IMR-90 (cell line): ENCODE data around the gene DENND1A. TPM values are rescaled to one million over a fixed set of nuclear protein-coding genes. Genes with fewer than 3 reads are reported as not detected.

Source experiments
- ATAC-seq: fragments of 200-7000 bp; cut with Tn5 transposase; 2 replicates; pipeline ENCODE4 v1.9.1; 2020; ENCODE audit warnings: low read depth, mild to moderate bottlenecking, moderate library complexity
- BruUV-seq: library from RNA; stranded (reverse); fragments of 400-500 nt; replicated peaks from 2 replicates; lab custom pipeline; 2021; lab: Mats Ljungman, UMichigan
- CTCF ChIA-PET: fragments of 300-600 bp; formaldehyde crosslinking; extraction: SDS; loops from one replicate; lab custom pipeline; 2021; ENCODE audit warnings: antibody characterized with exemption; lab: Yijun Ruan, JAX
- POLR2A ChIA-PET: fragments of 300-600 bp; sonication (Branson Sonifier 250); formaldehyde crosslinking; loops from one replicate; lab custom pipeline; 2022; ENCODE audit warnings: antibody characterized with exemption; ENCODE audit not compliant: unreplicated experiment; lab: Charles Lee
- DNase-seq: peaks from one replicate; pipeline ENCODE4 v3.0.0; 2013
- H2AFZ ChIP-seq: replicated peaks from 2 replicates; pipeline ENCODE3; 2013; ENCODE audit warnings: low read length, mild to moderate bottlenecking; ENCODE audit not compliant: poor library complexity
- H2AK5ac ChIP-seq: 2 replicates; pipeline ENCODE4 v1.6.1; 2013; ENCODE audit warnings: low read depth, low read length, inconsistent platforms
- H2AK9ac ChIP-seq: replicated peaks from 2 replicates; pipeline ENCODE3; 2013; ENCODE audit warnings: mild to moderate bottlenecking, low read depth, low read length, moderate library complexity; ENCODE audit not compliant: poor library complexity
- H2BK120ac ChIP-seq: 2 replicates; pipeline ENCODE4 v1.6.1; 2013; ENCODE audit warnings: low read depth, low read length, inconsistent platforms
- H2BK15ac ChIP-seq: 3 replicates; pipeline ENCODE4 v1.6.1; 2013; ENCODE audit warnings: low read depth, low read length, inconsistent platforms
- H2BK20ac ChIP-seq: 2 replicates; pipeline ENCODE4 v1.6.1; 2013; ENCODE audit warnings: low read depth, mild to moderate bottlenecking, inconsistent platforms, low read length, moderate library complexity
- H2BK5ac ChIP-seq: 2 replicates; pipeline ENCODE4 v1.6.1; 2013; ENCODE audit warnings: mild to moderate bottlenecking, low read depth, low read length, inconsistent platforms; ENCODE audit not compliant: poor library complexity, severe bottlenecking
- H3K14ac ChIP-seq: replicated peaks from 2 replicates; pipeline ENCODE4 v1.6.1; 2013; ENCODE audit warnings: low read depth, low read length, inconsistent platforms
- H3K18ac ChIP-seq: 2 replicates; pipeline ENCODE4 v1.6.1; 2013; ENCODE audit warnings: low read depth, low read length, control low read depth
- H3K23ac ChIP-seq: 2 replicates; pipeline ENCODE4 v1.6.1; 2013; ENCODE audit warnings: low read depth, low read length, inconsistent platforms
- H3K27ac ChIP-seq: 2 replicates; pipeline ENCODE4 v1.5.1; 2013; ENCODE audit warnings: mild to moderate bottlenecking, control low read depth, low read length; ENCODE audit not compliant: insufficient read depth
- H3K27me3 ChIP-seq: 2 replicates; pipeline ENCODE4 v1.6.1; 2013; ENCODE audit warnings: low read length; ENCODE audit not compliant: control insufficient read depth, insufficient read depth
- H3K36me3 ChIP-seq: 2 replicates; pipeline ENCODE4 v1.6.1; 2013; ENCODE audit warnings: low read length, mixed read lengths; ENCODE audit not compliant: control insufficient read depth, insufficient read depth
- H3K4ac ChIP-seq: 2 replicates; pipeline ENCODE4 v1.6.1; 2013; ENCODE audit warnings: low read depth, low read length, inconsistent platforms
- H3K4me1 ChIP-seq: 2 replicates; pipeline ENCODE4 v1.6.1; 2013; ENCODE audit warnings: low read length, mixed read lengths; ENCODE audit not compliant: control insufficient read depth, insufficient read depth
- H3K4me2 ChIP-seq: 2 replicates; pipeline ENCODE4 v1.6.1; 2013; ENCODE audit warnings: low read depth, mild to moderate bottlenecking, control low read depth, low read length, moderate library complexity
- H3K4me3 ChIP-seq: 2 replicates; pipeline ENCODE4 v1.5.1; 2013; ENCODE audit warnings: low read depth, mild to moderate bottlenecking, control low read depth, low read length, moderate library complexity; ENCODE audit not compliant: insufficient read depth
- H3K56ac ChIP-seq: 2 replicates; pipeline ENCODE4 v1.6.1; 2013; ENCODE audit warnings: low read length, inconsistent platforms; ENCODE audit not compliant: insufficient read depth; ENCODE audit errors: extremely low read depth
- H3K79me1 ChIP-seq, 2 experiments: 2 replicates each; pipeline ENCODE4 v1.6.1; 2013; ENCODE audit warnings: low read length in 2 of 2, inconsistent platforms in 1 of 2, low read depth in 1 of 2
- H3K9ac ChIP-seq: 2 replicates; pipeline ENCODE4 v1.6.1; 2013; ENCODE audit warnings: low read depth, low read length, control low read depth
- H3K9me1 ChIP-seq: 2 replicates; pipeline ENCODE4 v1.6.1; 2013; ENCODE audit warnings: low read length, inconsistent platforms; ENCODE audit not compliant: insufficient read depth
- H3K9me3 ChIP-seq: 2 replicates; pipeline ENCODE4 v1.6.1; 2013; ENCODE audit warnings: low read length; ENCODE audit not compliant: control insufficient read depth, insufficient read depth
- H4K20me1 ChIP-seq: 2 replicates; pipeline ENCODE4 v1.6.1; 2013; ENCODE audit warnings: low read length, inconsistent platforms; ENCODE audit not compliant: insufficient read depth
- H4K5ac ChIP-seq: 2 replicates; pipeline ENCODE4 v1.6.1; 2013; ENCODE audit warnings: mild to moderate bottlenecking, low read depth, low read length, control low read depth
- H4K8ac ChIP-seq, 2 experiments: 2 replicates each; pipeline ENCODE4 v1.6.1; 2013; ENCODE audit warnings: low read depth in 2 of 2, low read length in 2 of 2, control low read depth in 1 of 2, inconsistent platforms in 1 of 2
- H4K91ac ChIP-seq: 2 replicates; pipeline ENCODE4 v1.6.1; 2013; ENCODE audit warnings: low read depth, low read length, inconsistent platforms; ENCODE audit not compliant: insufficient read depth
- BHLHE40 ChIP-seq: fragments of 150-350 bp; IDR thresholded peaks from 2 replicates; pipeline ENCODE4 v1.6.1; 2016; ENCODE audit warnings: mild to moderate bottlenecking, low read depth, low read length
- FOS ChIP-seq: fragments of 150-350 bp; IDR thresholded peaks from 2 replicates; pipeline ENCODE4 v1.6.1; 2016; ENCODE audit warnings: low read depth, low read length
- MAFK ChIP-seq: IDR thresholded peaks from 2 replicates; pipeline ENCODE4 v1.6.1; 2012; ENCODE audit warnings: low read depth, low read length, improper control_type of control experiment
- MAZ ChIP-seq: IDR thresholded peaks from 2 replicates; pipeline ENCODE4 v1.6.1; 2012; ENCODE audit warnings: low read depth, mild to moderate bottlenecking, low read length, improper control_type of control experiment, moderate library complexity, borderline replicate concordance
- MXI1 ChIP-seq: IDR thresholded peaks from 2 replicates; pipeline ENCODE4 v1.6.1; 2012; ENCODE audit warnings: low read depth, mild to moderate bottlenecking, low read length, moderate library complexity, borderline replicate concordance
- NFE2L2 ChIP-seq: fragments of 150-350 bp; IDR thresholded peaks from 2 replicates; pipeline ENCODE4 v1.6.1; 2016; ENCODE audit warnings: low read depth, mild to moderate bottlenecking, low read length
- RAD21 ChIP-seq: IDR thresholded peaks from 2 replicates; pipeline ENCODE4 v1.6.1; 2012; ENCODE audit warnings: low read length, improper control_type of control experiment
- RCOR1 ChIP-seq: IDR thresholded peaks from 2 replicates; pipeline ENCODE4 v1.6.1; 2012; ENCODE audit warnings: mild to moderate bottlenecking, low read length, improper control_type of control experiment; ENCODE audit not compliant: insufficient replicate concordance
- WGBS, 2 experiments: methylation state at CpG; one replicate each; pipeline versions ENCODE4 v1.1.5 to v1.1.7; 2013; ENCODE audit warnings: missing lambda C conversion rate in 2 of 2; ENCODE audit not compliant: insufficient read length in 1 of 2; ENCODE audit errors: extremely low coverage in 2 of 2; 5-methylcytosine and 5-hydroxymethylcytosine counted together
- dilution Hi-C: fragments of 300-500 bp; cut with HindIII; formaldehyde crosslinking; loops from one replicate; pipeline ENCODE4 v1.14.3; 2018; ENCODE audit warnings: low sequenced_read_pairs; ENCODE audit not compliant: unreplicated experiment
- in situ Hi-C: fragments of 300-500 bp; cut with MboI; formaldehyde crosslinking; loops from 3 replicates; pipeline ENCODE4 v1.14.3; 2019; ENCODE audit warnings: low sequenced_read_pairs, inconsistent platforms, mixed read lengths
- intact Hi-C: fragments of 100-400 bp; cut with micrococcal nuclease; formaldehyde crosslinking; loops from 2 replicates; pipeline ENCODE4 v1.10.0; 2022
- polyA plus RNA-seq, 3 experiments: library from polyadenylated mRNA; depleted of rRNA; stranded (reverse); fragments of >200 nt; gene quantifications; 2 replicates each; pipeline ENCODE4 v1.2.3, GENCODE V29; 2012; ENCODE audit warnings: low replicate concordance in 1 of 3
- total RNA-seq: library from RNA; depleted of rRNA; stranded (reverse); fragments of >200 nt; gene quantifications from 2 replicates; pipeline ENCODE4 v1.2.3, GENCODE V29; 2012
- TF ChIP-seq, protein P1 (sequence below): fragments of 150-350 bp; IDR thresholded peaks from 2 replicates; pipeline ENCODE4 v1.6.1; 2017; ENCODE audit warnings: mild to moderate bottlenecking, antibody characterized with exemption, low read length, low read depth

The DENND1A gene
- total and polyA plus RNA-seq, 2 of the 4 experiments (the other 2 are of a cell fraction) = 21.4 to 27.6 TPM

DNA sequence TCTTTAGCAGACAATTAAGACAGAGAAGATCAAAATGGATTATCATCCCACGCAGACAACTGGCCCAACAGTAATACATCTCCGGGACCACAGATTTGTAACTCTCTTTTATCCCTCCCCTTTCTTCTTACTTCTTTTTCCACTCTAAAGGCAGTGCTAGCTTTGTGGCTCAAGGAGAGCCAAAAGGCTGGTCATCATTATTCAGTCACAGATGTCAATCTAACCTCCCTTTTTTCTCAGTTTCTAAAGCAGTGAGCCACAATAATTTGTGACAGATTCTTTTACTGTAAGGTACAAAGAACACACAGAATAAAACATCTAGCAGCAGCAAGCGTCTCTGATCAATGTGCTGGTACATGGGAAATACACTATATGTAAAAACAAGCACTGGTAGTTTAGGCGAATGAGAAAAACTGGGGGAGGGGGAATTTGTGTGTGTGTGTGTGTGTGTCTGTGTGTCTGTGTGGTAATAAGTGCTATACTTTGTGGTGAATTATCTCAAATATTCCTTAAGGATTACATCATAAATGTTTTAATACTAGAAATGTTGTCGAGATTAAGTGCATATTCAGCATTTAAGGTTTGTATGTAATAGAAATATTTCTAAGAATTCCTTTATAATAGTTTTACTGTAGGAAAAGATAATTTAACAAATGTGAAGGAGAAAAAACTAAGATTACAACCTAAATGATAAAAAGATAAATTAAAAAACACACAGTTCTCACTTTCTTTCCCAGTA, 140.2 kb downstream of the DENND1A start:
- no peak for ATAC-seq
- dilution Hi-C loops = no loop called here

More for the DNA sequence above, 140.2 kb downstream of the DENND1A start:
- Histone ChIP-seq H3K27me3 (no peaks in the 10 kb centered on the region), H2AK9ac (no peak overlapping the region), H4K20me1 (no peaks in the 10 kb centered on the region; the same call in 1 of the 2 replicates), H2BK120ac (no peak overlapping the region), H3K23ac (no peak overlapping the region), H3K9me3 (no peaks in the 10 kb centered on the region), H2BK20ac (no peak overlapping the region), H3K4me2 (no peak overlapping the region), H3K79me1 (0 out of 4 replicates have a peak, but pooled peaks cover 4 to 6% of the 10 kb centered on the region in 2 experiments), H3K56ac (no peak overlapping the region), H3K4ac (no peak overlapping the region), H4K5ac (no peak overlapping the region), H3K4me1 (0 out of 2 replicates have a peak, but pooled peaks cover 2% of the 10 kb centered on the region), H3K9me1 (no peaks in the 10 kb centered on the region), H2BK5ac (no peak overlapping the region), H3K18ac (no peak overlapping the region), H3K4me3 (no peak overlapping the region), H3K14ac (no peak overlapping the region), H2AK5ac (no peak overlapping the region), H4K8ac (no peak overlapping the region), H4K91ac (no peak overlapping the region), H2AFZ (no peak overlapping the region), H2BK15ac (no peak overlapping the region), H3K36me3 (no peaks in the 10 kb centered on the region), H3K9ac (no peak overlapping the region), H3K27ac (no peak overlapping the region)
- in situ Hi-C loops = no loop called here
- no CpG with 5 or more reads among the region's 5 CpGs for WGBS, 2 experiments
- no TSS peak for BruUV-seq
- ChIA-PET POLR2A (no interaction called here), CTCF (no interaction called here)
- no peak for DNase-seq
- TF ChIP-seq NFE2L2 (no peak), FOS (no peak), RCOR1 (no peak), MAZ (no peak), MAFK (peak; percentile 34; the same call in 1 of the 2 replicates), MXI1 (no peak), BHLHE40 (no peak), RAD21 (no peak)
- TF ChIP-seq, protein P1, sequence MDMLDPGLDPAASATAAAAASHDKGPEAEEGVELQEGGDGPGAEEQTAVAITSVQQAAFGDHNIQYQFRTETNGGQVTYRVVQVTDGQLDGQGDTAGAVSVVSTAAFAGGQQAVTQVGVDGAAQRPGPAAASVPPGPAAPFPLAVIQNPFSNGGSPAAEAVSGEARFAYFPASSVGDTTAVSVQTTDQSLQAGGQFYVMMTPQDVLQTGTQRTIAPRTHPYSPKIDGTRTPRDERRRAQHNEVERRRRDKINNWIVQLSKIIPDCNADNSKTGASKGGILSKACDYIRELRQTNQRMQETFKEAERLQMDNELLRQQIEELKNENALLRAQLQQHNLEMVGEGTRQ = no peak
- intact Hi-C loops = no loop called here
